HG03342 (cell line): ENCODE measurements around the gene DECR2.
"Not testable (repeated sequence)": the region's sequence is repeated elsewhere in the genome, so short reads cannot be mapped to it uniquely, and the experiment has no call there.

Experiments
- ATAC-seq: cut with Tn5 transposase; IDR thresholded peaks from one replicate; pipeline ENCODE4 v1.9.1; 2021; ENCODE audit warnings: mild to moderate bottlenecking, moderate library complexity; ENCODE audit not compliant: unreplicated experiment

The DECR2 gene

GRCh38 chr16:378113-378820 is 23.4 kb upstream of the DECR2 start:
- ATAC-seq, result not testable (repeated sequence)

DNA sequence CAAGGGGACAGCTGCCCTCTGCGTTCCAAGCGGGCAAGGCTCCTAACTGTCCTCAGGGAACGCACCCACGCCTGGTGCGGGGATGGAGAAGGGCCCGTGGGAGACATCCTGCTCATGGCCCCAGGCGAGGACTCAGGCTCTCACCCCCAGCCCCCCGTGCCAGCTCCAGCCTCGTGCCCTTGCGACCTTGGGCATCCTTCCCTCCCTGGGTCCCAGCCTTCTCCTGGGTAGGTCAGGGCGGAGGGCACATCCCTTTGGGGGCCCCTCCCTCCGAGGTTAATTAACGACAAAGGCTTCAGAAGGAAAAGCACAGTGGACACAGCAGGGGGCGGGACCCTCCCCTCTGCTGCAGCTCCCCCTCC is 22.9 kb upstream of the DECR2 start:
- ATAC-seq, result no peak

- ATAC-seq, result no peak
These were observed 22.3 kb upstream of the DECR2 start for GRCh38 chr16:379183-379960.

DNA sequence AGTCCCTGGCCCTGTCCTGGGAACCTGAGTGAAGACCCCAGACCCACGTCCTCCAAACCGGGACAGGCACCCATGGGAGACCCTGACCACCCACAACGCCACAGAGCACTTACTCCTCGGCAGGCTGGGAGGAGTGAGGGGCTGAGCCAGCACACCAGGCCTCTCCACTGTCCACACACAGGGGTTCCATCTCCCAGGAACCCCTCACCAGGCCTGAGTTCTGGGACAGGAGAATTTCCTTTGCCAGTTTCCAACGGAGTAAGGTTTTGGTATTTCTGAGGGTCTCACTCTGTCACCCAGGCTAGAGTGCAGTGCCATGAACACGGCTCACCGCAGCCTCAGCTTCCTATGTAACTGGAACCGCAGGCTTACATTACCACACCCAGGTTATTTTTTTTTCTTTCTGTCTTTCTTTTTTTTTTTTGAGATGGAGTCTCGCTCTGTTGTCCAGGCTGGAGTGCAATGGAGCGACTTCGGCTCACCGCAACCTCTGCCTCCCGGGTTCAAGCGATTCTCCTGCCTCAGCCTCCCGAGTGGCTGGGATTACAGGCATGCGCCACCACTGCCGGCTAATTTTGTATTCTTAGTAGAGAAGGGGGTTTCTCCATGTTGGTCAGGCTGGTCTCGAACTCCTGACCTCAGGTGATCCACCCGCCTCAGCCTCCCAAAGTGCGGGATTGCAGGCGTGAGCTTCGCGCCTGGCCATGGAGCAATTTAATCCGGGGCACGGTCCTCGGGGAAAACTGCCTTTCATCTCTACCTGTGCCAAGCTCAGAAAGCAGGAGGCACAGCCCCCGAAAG is 21.5 kb upstream of the DECR2 start:
- ATAC-seq, result no peak

DNA sequence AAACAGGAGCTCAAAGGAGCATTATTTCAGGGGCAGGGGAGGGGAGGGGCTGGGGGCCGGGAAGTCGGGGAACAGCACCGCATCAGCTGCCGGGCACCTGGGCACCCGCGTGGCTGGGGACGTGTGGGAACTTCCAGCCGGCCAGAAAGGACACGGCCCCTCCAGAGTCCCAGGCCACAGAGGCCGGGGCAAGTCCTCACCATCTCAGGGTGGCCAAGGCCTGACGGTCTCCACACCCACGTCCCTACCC is 21.0 kb upstream of the DECR2 start:
- no peak for ATAC-seq

DNA sequence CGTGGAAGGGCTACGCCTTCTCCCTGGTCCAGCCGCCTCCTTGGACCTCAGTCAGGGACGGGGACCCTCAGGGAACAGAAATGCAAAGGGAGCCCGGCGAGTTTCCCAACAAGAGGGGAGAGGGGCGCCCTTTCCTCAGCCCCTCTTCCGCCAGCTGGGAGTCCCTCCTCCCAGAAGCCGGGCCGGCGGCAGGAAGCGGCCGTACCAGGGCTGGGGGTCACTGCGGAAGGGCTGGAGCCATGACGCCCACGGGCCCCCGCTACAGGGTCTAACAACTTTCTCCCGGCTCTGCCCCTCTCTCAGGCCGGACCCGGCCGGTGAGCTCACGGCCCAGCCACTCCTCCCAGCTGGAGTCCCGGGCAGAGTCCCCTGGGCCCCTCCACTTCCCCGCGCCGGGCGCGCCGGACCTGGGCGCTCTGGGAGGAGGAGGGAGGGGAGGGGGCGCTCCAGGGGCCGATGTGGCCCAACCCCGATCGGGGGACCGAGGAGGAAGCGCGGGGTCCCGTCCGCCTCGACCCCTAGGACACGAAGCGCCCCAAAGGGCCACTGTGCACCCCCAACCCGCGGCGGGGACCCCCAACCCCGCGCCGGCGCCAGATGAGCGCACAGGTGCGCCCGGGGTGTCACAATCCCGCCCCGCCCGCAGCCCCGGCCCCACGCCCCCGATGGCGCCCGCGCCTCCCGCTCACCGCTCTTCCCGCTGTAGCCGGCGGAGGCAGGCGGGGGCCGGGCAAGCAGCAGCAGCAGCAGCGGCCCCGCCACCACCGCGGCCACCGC is 20.5 kb upstream of the DECR2 start:
- ATAC-seq, result peak; percentile 22

- peak; percentile 42 for ATAC-seq
These were observed 19.6 kb upstream of the DECR2 start, which contains the start of gene PGAP6 for GRCh38 chr16:381789-382717. PGAP6 (minus strand) TSS chr16:381978; CDS start chr16:381821, 157 bp downstream.

DNA sequence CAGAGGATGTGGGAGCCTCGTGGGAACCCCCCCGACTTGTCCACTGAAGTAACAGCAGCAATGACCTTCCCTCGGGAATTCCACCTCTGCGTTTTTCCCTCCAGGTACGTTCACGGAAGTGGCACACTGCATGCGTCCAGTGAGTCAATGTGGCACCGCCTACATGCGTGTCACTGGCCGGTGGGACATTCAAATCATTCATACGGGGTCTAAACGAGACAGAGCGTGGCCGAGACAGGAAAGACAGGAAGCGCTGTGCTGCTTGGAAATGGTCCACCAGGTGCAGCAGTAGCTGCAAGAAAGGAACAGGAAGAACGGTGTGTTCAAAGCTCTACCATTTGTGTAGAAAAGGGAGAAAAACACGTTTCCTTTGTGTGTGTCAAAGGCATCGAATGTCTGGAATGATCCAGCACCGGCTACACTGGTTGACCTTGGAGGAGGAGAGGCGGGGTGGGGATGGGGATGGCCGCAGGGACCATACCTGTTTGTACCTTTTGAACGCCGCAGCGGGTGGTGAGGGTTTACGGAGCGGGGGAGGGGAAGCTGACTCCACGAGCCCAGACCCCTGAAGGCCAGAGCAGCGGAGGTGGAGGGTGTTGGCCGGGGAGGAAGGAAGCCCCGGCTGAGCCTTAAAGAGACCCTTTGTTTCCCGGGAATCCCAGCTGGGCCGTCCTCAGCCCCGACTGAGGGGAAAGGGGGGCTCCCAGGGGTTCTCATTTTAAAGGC is 18.2 kb upstream of the DECR2 start:
- ATAC-seq, result no peak

DNA sequence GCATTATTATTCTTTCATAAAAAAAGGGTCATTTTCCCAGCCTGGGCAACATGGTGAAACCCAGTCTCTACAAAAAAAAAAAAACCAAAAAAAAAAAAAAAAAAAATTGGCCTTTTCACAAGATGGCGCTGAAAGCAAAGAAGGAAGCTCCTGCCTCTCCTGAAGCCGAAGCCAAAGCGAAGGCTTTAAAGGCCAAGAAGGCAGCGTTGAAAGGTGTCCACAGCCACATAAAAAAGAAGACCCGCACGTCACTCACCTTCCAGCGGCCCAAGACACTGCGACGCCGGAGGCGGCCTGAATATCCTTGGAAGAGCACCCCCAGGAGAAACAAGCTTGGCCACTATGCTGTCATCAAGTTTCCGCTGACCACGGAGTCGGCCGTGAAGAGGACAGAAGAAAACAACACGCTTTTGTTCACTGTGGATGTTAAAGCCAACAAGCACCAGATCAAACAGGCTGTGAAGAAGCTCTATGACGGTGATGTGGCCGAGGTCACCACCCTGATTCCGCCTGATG is 15.0 kb upstream of the DECR2 start:
- no peak for ATAC-seq

DNA sequence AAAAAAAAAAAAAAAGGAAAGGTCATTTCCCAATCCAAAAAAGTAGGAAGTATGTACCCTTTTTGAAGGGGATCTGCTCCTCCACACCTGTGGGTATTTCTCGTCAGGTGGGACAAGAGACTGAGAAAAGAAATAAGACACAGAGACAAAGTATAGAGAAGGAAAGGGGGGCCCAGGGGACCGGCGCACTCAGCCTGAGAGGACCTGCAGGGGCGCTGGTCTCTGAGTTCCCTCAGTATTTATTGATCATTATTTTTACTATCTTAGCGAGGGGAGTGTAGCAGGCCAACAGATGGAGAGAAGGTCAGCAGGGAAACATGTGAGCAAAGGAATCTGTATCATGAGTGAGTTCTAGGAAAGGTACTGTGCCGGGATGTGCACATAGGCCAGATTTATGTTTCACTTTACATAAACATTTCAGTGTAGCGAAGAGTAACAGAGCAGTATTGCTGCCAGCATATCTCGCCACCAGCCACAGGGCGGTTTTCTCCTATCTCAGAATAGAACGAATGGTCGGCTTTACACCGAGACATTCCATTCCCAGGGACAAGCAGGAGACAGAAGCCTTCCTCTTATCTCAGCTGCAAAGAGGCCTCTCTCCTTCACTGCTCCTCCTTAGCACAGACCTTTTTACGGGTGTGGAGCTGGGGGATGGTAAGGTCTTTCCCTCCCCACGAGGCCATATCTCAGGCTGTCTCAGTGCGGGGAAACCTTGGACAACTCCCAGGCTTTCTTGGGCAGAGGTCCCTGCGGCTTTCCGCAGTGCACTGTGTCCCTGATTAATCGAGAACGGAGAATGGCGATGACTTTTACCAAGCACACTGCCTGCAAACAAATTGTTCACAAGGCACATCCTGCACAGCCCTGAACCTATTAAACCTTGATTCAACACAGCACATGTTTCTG is 13.7 kb upstream of the DECR2 start:
- ATAC-seq, result not testable (repeated sequence)

GRCh38 chr16:389352-389751 is 12.3 kb upstream of the DECR2 start:
- no peak for ATAC-seq

GRCh38 chr16:391885-392335 is 9.8 kb upstream of the DECR2 start:
- no peak for ATAC-seq

GRCh38 chr16:392450-393030 is 9.1 kb upstream of the DECR2 start:
- ATAC-seq, result no peak

DNA sequence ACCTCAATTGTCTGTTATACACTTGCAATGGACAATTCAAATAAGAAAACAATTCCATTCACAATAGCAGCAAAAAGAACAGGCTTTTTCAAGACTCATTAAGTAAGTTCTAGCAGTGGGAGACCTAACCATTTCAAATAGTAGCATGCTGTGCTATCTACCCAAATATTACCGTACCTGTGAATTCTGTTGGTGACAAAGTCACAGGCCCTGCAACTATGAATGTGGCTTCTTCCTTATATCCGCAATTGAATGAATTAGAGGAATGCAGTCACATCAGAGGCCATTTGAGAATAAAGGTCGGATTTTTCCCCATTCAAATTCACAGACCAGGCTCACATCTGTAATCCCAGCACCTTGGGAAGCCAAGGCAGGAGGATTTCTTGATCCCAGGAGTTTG is 5.5 kb upstream of the DECR2 start:
- ATAC-seq, result no peak

GRCh38 chr16:396605-397004 is 5.1 kb upstream of the DECR2 start:
- ATAC-seq, result no peak

GRCh38 chr16:397135-397661 is 4.5 kb upstream of the DECR2 start, which contains the start of gene NME4:
NME4 (plus strand) TSS chr16:397199; CDS start chr16:397223, 24 bp downstream.
- no peak for ATAC-seq

- no peak for ATAC-seq
These were observed 3.9 kb upstream of the DECR2 start for GRCh38 chr16:397736-398332.
